ENCODE data around the gene WASHC1. TPM values are rescaled to one million over a fixed set of nuclear protein-coding genes. Genes with fewer than 3 reads are reported as not detected.

WASHC1 gene, protein sequence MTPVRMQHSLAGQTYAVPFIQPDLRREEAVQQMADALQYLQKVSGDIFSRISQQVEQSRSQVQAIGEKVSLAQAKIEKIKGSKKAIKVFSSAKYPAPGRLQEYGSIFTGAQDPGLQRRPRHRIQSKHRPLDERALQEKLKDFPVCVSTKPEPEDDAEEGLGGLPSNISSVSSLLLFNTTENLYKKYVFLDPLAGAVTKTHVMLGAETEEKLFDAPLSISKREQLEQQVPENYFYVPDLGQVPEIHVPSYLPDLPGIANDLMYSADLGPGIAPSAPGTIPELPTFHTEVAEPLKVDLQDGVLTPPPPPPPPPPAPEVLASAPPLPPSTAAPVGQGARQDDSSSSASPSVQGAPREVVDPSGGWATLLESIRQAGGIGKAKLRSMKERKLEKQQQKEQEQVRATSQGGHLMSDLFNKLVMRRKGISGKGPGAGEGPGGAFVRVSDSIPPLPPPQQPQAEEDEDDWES
- 7.9 to 13.5 TPM (median 11.5 TPM) in 5 replicates for total RNA-seq (2022; extraction: Qiagen RNA extraction)

DNA sequence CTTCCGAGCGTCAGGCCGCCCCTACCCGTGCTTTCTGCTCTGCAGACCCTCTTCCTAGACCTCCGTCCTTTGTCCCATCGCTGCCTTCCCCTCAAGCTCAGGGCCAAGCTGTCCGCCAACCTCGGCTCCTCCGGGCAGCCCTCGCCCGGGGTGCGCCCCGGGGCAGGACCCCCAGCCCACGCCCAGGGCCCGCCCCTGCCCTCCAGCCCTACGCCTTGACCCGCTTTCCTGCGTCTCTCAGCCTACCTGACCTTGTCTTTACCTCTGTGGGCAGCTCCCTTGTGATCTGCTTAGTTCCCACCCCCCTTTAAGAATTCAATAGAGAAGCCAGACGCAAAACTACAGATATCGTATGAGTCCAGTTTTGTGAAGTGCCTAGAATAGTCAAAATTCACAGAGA lies at the start of gene WASHC1:
TSS of gene WASHC1 (minus strand) at position 101 of the 400 bp plus-strand sequence. CDS start 4,457 bp downstream, outside the sequence.

Other genes starting within 250 kb of the WASHC1 start
- 0.26 to 0.46 TPM (median 0.42 TPM) in 5 replicates for gene FOXD4, start 89.0 kb upstream of the WASHC1 start, total RNA-seq (2022; extraction: Qiagen RNA extraction)
- gene ZNG1A, start 149.6 kb upstream of the WASHC1 start, total RNA-seq (2022; extraction: Qiagen RNA extraction), result 23.6 to 31.2 TPM (median 27.7 TPM) in 5 replicates
- 0.24 to 0.59 TPM (median 0.36 TPM) in 5 replicates for gene DOCK8, start 185.4 kb upstream of the WASHC1 start, total RNA-seq (2022; extraction: Qiagen RNA extraction)